ENCODE results near the gene NUP98.

The NUP98 gene

DNA sequence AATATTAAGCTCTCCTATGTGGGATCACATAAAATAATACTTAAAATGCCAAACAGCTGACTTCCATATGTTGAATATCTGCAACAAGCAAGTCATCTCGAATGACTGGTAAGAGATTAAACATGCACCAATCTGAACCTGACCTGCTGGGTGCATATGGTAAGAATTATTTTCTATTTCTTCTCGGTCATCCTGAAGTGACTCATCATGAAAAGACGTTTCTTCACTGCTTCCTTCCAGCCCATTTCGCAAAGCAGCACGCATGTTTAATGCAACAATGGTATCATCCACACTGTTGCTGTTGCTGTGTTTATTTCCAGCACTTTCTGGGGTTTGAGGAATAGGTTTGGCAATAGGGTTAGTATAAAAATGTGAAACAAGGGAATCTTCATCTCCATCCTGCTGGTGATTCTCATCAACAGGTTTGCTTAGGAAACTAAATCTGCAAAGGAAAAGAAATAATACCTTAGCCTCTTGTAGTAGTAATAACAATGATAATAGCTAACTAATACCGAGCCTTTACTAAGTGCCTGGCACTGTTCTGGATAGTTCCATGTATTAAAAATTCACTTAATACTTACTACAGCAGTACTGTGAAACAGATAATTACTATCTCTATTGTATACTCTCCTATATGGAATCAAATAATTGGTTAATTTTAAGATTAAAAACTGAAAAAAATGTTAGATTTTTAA is 74.2 kb downstream of the NUP98 start:
- no peak for DNase-seq

GRCh38 chr11:3722100-3722499 is 75.3 kb downstream of the NUP98 start:
- DNase-seq, result no peak

DNA sequence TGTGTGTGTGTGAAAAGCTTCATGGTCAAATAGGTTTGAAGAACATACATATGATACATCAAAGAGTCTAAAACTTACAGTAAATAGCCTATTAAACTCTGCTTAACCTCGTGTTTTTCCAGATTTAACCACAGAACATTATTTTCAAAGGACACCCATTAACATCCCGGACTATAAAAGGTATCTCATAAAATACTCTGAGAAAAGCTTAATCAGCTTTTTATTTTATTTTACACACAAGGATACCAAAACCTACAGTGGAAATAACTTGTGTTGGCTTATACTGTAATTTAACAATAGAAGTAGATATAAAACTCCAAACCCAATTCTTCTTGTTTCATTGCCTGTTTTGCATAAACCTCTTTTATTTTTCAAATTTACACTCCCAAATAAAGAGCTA is 76.4 kb downstream of the NUP98 start:
- DNase-seq, result no peak

- no peak for DNase-seq
Measured at GRCh38 chr11:3712274-3712673, 85.1 kb downstream of the NUP98 start.

GRCh38 chr11:3710485-3711259 is 86.7 kb downstream of the NUP98 start:
- DNase-seq, result no peak

DNA sequence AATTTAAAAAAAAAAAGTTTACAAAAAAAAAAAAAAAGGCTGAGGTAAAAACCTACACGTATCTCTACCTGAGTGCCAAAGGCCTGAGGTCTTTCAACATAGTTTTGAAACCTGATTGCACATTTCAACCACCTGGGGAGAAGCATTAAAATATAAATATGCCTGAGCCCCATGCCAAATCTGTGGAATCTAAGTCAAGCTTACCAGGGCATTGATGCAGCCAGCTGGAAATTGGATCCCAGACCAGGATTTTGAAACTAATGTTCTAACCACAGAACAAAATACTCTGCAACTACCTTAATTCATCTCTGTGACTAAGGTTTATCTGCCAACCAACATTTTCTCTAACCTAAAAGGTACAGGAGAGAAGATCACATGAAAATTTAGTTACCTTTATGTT is 87.4 kb downstream of the NUP98 start:
- DNase-seq, result no peak

- no peak for DNase-seq
Measured at GRCh38 chr11:3707176-3707575, 90.2 kb downstream of the NUP98 start.

GRCh38 chr11:3703383-3703782 is 94.0 kb downstream of the NUP98 start:
- no peak for DNase-seq

DNA sequence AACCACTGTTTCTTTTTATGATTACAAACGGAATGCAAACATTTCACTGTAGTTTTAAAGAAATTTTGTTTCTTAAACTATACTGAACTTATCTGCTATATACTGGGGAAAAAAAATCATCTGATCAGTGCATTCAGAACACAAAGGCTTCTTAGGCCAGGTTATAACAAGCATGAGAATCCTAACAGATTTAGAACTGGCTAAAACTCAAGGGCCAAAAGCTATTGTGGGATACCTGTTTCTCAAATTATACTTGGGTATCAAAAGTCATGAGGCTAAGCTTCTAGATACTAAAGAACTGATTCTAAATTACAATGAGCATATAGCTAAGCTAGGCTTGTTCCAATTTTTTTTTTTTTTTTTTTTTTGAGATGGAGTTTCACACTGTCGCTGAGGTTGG is 96.4 kb downstream of the NUP98 start:
- DNase-seq, result no peak

- no peak for DNase-seq
Measured at GRCh38 chr11:3700410-3700809, 96.9 kb downstream of the NUP98 start.

DNA sequence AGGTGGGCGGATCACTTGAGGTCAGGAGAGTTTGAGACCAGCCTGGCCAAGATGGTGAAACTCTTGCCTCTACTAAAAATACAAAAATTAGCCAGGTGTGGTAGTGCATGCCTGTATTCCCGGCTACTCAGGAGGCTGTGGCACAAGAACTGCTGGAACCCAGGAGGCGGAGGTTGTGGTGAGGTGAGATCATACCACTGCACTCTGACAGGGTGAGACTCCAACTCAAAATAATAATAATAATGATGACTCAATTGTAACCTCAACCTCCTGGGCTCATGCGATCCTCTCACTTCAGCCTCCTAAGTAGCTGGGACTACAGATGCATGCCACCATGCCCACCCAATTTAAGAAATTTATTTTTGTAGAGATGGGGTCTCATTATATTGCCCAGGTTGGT is 110.6 kb downstream of the NUP98 start:
- no peak for DNase-seq

- no peak for DNase-seq
Measured at GRCh38 chr11:3685923-3686322, 111.4 kb downstream of the NUP98 start.

DNA sequence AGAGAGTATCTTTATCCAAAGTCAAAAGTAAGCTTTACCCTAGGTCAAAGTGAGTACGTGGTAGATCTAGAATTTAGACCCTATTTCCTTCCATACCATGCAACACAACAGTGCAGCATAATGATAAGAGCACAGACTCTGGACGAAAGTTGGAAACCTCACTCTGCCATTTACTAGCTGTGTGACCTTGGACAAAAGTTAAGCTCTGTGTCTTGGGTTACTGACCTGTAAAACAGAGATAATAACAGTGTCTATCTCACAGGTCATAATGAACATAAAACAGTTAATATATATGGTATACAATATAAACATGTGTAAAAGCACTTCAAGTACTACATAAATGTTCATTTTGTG is 112.6 kb downstream of the NUP98 start:
- DNase-seq, result no peak

- no peak for DNase-seq
Measured at GRCh38 chr11:3684129-3684818, 113.1 kb downstream of the NUP98 start.

DNA sequence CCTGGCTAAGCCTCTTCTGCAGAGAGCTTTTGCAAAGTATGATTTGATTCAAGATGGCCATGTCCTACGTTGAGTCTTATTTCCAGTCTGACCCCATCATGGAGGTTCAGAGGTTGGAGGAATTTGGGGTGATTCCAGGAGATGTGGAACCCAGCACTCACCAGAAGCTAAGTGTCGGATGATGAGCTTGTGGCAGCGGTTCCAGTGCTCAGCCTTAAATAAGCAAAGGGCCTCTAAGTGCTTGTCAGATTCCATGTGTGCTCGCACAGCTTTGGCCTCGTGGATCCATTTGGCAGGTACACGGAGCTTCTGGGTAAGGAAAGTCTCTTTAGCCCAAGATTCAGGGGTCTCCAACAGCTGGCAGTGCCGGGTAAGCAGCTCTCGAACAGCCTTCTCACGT is 114.3 kb downstream of the NUP98 start:
- DNase-seq, result no peak

GRCh38 chr11:3679077-3679476 is 118.3 kb downstream of the NUP98 start:
- DNase-seq, result no peak

DNA sequence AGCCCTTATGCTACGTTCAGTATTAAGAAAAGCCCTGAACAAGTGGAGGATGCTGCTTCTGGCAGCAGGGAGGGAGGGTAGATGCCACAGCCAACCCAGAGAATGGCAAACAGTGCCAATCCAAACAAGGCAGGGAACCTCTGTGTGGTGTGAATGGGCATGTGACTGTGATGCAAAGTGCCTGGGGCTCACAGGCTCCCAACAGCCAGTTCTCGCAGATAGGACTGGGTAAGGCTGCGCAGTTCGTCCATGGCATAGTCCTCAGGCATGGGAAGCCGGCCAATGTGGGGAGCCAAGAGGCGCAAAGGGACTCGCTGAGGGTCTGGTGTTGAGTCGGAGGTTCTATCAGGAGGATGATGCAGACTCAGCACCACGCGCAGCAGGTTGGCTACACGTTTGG is 121.4 kb downstream of the NUP98 start:
- no peak for DNase-seq

GRCh38 chr11:3674189-3674588 is 123.2 kb downstream of the NUP98 start:
- no peak for DNase-seq

- DNase-seq, result no peak
Measured at GRCh38 chr11:3671334-3672254, 125.8 kb downstream of the NUP98 start, which contains the start of gene CHRNA10. Gene CHRNA10, minus strand, starts transcription at chr11:3671384. Its CDS starts 72 bp downstream, at chr11:3671312.

DNA sequence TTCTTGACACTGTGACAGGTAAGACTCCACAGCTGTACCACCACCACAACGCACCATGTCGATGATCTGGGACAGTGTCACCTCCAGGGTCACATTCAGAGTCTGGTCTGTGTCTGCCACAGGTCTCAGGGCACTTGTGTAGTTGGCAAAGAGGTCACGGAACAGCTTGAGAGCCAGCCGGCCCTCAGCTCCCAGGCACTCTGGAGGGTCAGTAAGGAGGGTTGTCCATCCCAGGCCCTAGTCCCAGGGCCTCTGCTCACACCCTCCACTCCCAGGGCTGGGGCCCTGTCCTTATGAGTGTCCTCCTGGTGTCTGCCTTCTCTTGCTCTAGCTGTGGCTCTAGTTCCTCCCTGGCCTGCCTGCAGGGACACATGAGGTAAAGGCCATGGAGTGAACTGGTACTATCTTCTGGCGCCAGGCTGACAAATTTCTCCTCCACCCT is 127.6 kb downstream of the NUP98 start:
- DNase-seq, result no peak

DNA sequence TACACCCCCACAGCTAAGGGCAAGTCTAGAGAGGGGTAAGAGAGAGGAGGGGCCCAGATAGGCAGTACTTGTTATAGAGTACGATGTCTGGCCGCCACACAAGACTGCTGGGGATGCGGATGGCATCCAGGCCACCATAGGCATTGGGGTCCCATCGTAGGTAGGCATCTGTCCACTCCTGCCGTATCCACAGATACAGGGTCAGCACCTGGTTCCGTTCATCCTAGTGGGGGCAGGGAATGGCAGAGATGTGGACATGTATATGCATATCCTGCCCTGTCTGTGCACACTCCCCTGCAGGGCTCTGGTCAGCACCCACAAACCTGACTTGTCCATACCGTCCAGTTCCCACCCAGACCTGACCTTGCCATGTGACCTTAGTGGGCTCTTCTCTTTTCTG is 128.2 kb downstream of the NUP98 start:
- DNase-seq, result no peak

GRCh38 chr11:3667149-3668035 is 130.0 kb downstream of the NUP98 start:
- DNase-seq, result no peak
